D721Med (cell line): ENCODE data around the gene GDI1.

ENCODE experiments used
- DNase-seq: peaks from one replicate; pipeline ENCODE4 v3.0.0; 2011; ENCODE audit warnings: low spot score; ENCODE audit not compliant: insufficient read length
- FAIRE-seq: peaks from 2 replicates; lab custom pipeline; 2011; peaks lifted over from hg19 to GRCh38; lab: Jason Lieb, UNC
- CTCF ChIP-seq: IDR thresholded peaks from 2 replicates; pipeline ENCODE4 v1.5.1; 2012; ENCODE audit warnings: mild to moderate bottlenecking, control low read depth; ENCODE audit not compliant: insufficient read depth; ENCODE audit errors: missing control alignments

Gene GDI1

GRCh38 chrX:154404625-154405192 is 32.2 kb upstream of the GDI1 start:
- no peak for TF ChIP-seq CTCF
- DNase-seq (no peak), FAIRE-seq (no peak)

- TF ChIP-seq CTCF: no peak
- FAIRE-seq: no peak
- no peak for DNase-seq
Observed at GRCh38 chrX:154408659-154409221, 28.2 kb upstream of the GDI1 start.

GRCh38 chrX:154409222-154409871 is 27.6 kb upstream of the GDI1 start, which contains the start of gene DNASE1L1:
TSS of gene DNASE1L1 (minus strand) at chrX:154409254. CDS start at chrX:154405568, 3,686 bp downstream.
- DNase-seq (no peak), FAIRE-seq (no peak)
- no peak for TF ChIP-seq CTCF

- DNase-seq (peak; percentile 41), FAIRE-seq (no peak)
- TF ChIP-seq CTCF: no peak
Observed at GRCh38 chrX:154411981-154412340, 25.0 kb upstream of the GDI1 start.

- FAIRE-seq (no peak), DNase-seq (no peak)
Observed at GRCh38 chrX:154412468-154412867, 24.5 kb upstream of the GDI1 start.

GRCh38 chrX:154413142-154413541 is 23.8 kb upstream of the GDI1 start:
- no peak for DNase-seq
- no peak for TF ChIP-seq CTCF
- FAIRE-seq: no peak

More at GRCh38 chrX:154412468-154412867, 24.5 kb upstream of the GDI1 start:
- no peak for TF ChIP-seq CTCF

- DNase-seq: no peak
- no peak for FAIRE-seq
- TF ChIP-seq CTCF: no peak
Observed at GRCh38 chrX:154417157-154417556, 19.8 kb upstream of the GDI1 start.
